ENCODE results near the gene SYNE1. TPM values are rescaled to one million over a fixed set of nuclear protein-coding genes. Genes with fewer than 3 reads are reported as not detected.

Gene SYNE1
- total and polyA plus RNA-seq, 2 of the 8 experiments (the other 6 are each of a cell fraction or from before 2014, with no cell fraction given), result 2.8 to 5.5 TPM

DNA sequence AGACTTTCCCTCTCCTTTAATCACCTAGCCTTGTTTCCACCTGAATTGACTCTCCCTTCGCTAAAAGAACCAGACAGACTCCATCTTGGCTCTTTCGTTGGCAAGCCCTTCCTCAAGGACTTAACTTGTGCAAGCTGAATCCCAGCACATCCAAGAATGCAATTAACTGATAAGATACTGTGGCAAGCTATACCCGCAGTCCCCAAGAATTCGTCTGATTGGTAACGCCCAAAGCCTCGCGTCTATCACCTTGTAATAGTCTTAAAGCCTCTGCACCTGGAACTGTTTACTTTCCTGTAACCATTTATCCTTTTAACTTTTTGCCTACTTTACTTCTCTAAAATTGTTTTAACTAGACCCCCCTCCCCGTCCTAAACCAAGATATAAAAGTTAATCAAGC lies 45.0 kb upstream of the SYNE1 start:
- Histone ChIP-seq H3K56ac (replicated peaks; ENCODE audit: insufficient read length, low read depth, low read length) (no peak overlapping the region), H2BK5ac (ENCODE audit: low read depth, low read length) (peak overlapping the region; percentile 93; the same call in 1 of the 2 replicates), H3K27ac (ENCODE audit: low read depth, low read length) (no peak overlapping the region), H3K4me2 (ENCODE audit: insufficient read depth in 1 of 2, low read depth in 2 of 2, low read length in 2 of 2) (peak overlapping the region in 1 of 2 experiments; percentile 44; a peak in 1 of 4 replicates), H3K4me1 (replicated peaks in 1 of 4; ENCODE audit: control insufficient read depth in 3 of 4, insufficient read depth in 4 of 4, low read length in 3 of 4) (peaks cover 0 to 14% (median 4%) of the 10 kb centered on the region in 4 experiments; a peak in 2 of 7 replicates), H4K20me1 (replicated peaks in 1 of 2; ENCODE audit: control insufficient read depth in 1 of 2, insufficient read depth in 2 of 2, low read length in 2 of 2) (no peaks in the 10 kb centered on the region), H4K5ac (ENCODE audit: insufficient read length, low read depth, low read length) (peak overlapping the region; percentile 52), H3K23ac (ENCODE audit: insufficient read length) (no peak overlapping the region), H3K23me2 (ENCODE audit: low read depth, low read length) (0 out of 2 replicates have a peak, but pooled peaks cover 1% of the 10 kb centered on the region), H3K18ac (ENCODE audit: extremely low read depth, low read length) (peak overlapping the region; percentile 91; the same call in 1 of the 2 replicates), H3K36me3 (ENCODE audit: control insufficient read depth in 2 of 4, insufficient read depth in 4 of 4, low read length in 3 of 4) (no peaks in the 10 kb centered on the region), H4K91ac (replicated peaks; ENCODE audit: insufficient read length, low read length) (peak overlapping the region; percentile 55), H3K9ac (replicated peaks in 1 of 4; ENCODE audit: extremely low read depth in 1 of 4, low read depth in 3 of 4, low read length in 3 of 4) (no peak overlapping the region), H3K14ac (ENCODE audit: insufficient read length) (no peak overlapping the region), H2BK15ac (ENCODE audit: low read length) (no peak overlapping the region), H2BK20ac (ENCODE audit: low read length) (peak overlapping the region; percentile 68; the same call in 1 of the 2 replicates), H2BK12ac (ENCODE audit: low read depth, low read length) (peak overlapping the region; percentile 95), H3K27me3 (replicated peaks in 1 of 4; ENCODE audit: control insufficient read depth in 3 of 4, extremely low read depth in 1 of 4, insufficient read depth in 3 of 4, low read length in 3 of 4) (no peaks in the 10 kb centered on the region), H3K4me3 (ENCODE audit: extremely low read depth in 1 of 4, insufficient read depth in 2 of 4, low read depth in 3 of 4, low read length in 4 of 4) (no peak overlapping the region), H2AK5ac (ENCODE audit: low read depth, low read length) (no peak overlapping the region), H3K79me2 (ENCODE audit: control insufficient read depth in 1 of 2, insufficient read depth in 2 of 2, low read length in 2 of 2) (no peaks in the 10 kb centered on the region), H3K9me3 (ENCODE audit: insufficient read depth in 2 of 2, low read depth in 1 of 2, low read length in 1 of 2) (no peaks in the 10 kb centered on the region), H2AFZ (ENCODE audit: low read length) (no peak overlapping the region), H3K4ac (replicated peaks; ENCODE audit: insufficient read length, low read depth, low read length) (peak overlapping the region; percentile 53), H3K79me1 (ENCODE audit: low read depth, low read length) (no peaks in the 10 kb centered on the region), H2BK120ac (replicated peaks; ENCODE audit: low read depth, low read length) (peak overlapping the region; percentile 83), H4K8ac (ENCODE audit: extremely low read depth, insufficient read depth, low read length) (no peak overlapping the region)
- CTCF ChIA-PET (ENCODE audit: partially characterized antibody), result interaction anchor here (1.1 to 1.5 kb wide), 2 partner anchors 36 to 267 kb away, joined by 3 read pairs; no protein-coding TSS in a partner anchor
- FAIRE-seq (no peak), DNase-seq (ENCODE audit: low read depth in 1 of 2, low spot score in 2 of 2) (no peak)
- POLR2A ChIA-PET (ENCODE audit: partially characterized antibody), result no interaction called here
- 91% methylated on average over 8 of the region's 8 CpGs; no CpG with 5 or more reads in 1 of the 2 experiments for WGBS, 2 experiments (ENCODE audit: extremely low coverage in 1 of 2, insufficient coverage in 1 of 2, insufficient read length in 1 of 2, insufficient replicate concordance in 2 of 2, low coverage in 1 of 2, low lambda C conversion rate in 2 of 2, missing lambda C conversion rate in 1 of 2)
- TF ChIP-seq TEAD4 (IDR thresholded peaks at IDR 0.05; ENCODE audit: low read depth, low read length) (no peak), NRF1 (IDR thresholded peaks at IDR 0.05; ENCODE audit: low read depth, low read length) (no peak), YY1 (IDR thresholded peaks at IDR 0.05; ENCODE audit: low read depth, low read length) (no peak), MAX (IDR thresholded peaks at IDR 0.05) (no peak), CBX8 (IDR thresholded peaks at IDR 0.05; ENCODE audit: borderline replicate concordance, low read depth, low read length) (no peak), NANOG (IDR thresholded peaks at IDR 0.05; ENCODE audit: insufficient read depth, low read depth, low read length, poor library complexity, severe bottlenecking) (no peak), TCF12 (IDR thresholded peaks at IDR 0.05; ENCODE audit: low read depth, low read length) (no peak), CEBPB (IDR thresholded peaks at IDR 0.05; ENCODE audit: low read depth, low read length) (no peak), HDAC2 (IDR thresholded peaks at IDR 0.05; ENCODE audit: borderline replicate concordance in 1 of 2, low read depth in 2 of 2, low read length in 2 of 2) (no peak), CTCF (IDR thresholded peaks at IDR 0.05; ENCODE audit: control extremely low read depth in 1 of 3, insufficient read depth in 1 of 3, low read depth in 1 of 3, low read length in 3 of 3) (no peak), RXRA (IDR thresholded peaks at IDR 0.05; ENCODE audit: insufficient read depth, low read depth, low read length) (no peak)

Measured in H1 (cell line).